Hematopoietic multipotent progenitor cell treated with erythropoietin and hydrocortisone succinate and interleukin-3 and kit ligand, for 15 days (in vitro differentiated cells): Measurements from ENCODE around the gene AGTR1.
"Not testable (repeated sequence)": the region's sequence is repeated elsewhere in the genome, so short reads cannot be mapped to it uniquely, and the experiment has no call there.

ENCODE experiments used
- DNase-seq: peaks from one replicate; pipeline ENCODE4 v3.0.0-alpha.2; 2015; ENCODE audit warnings: low spot score

Gene AGTR1

GRCh38 chr3:148758303-148758884, 60.7 kb downstream of the AGTR1 start:
- DNase-seq, result no peak

GRCh38 chr3:148759430-148759829, 61.7 kb downstream of the AGTR1 start:
- no peak for DNase-seq

GRCh38 chr3:148763156-148763680, 65.5 kb downstream of the AGTR1 start:
- DNase-seq, result no peak

- DNase-seq, result no peak
Measured at GRCh38 chr3:148763986-148764935, 66.6 kb downstream of the AGTR1 start.

- DNase-seq, result no peak
Measured at GRCh38 chr3:148772361-148772760, 74.7 kb downstream of the AGTR1 start.

GRCh38 chr3:148772835-148773234, 75.1 kb downstream of the AGTR1 start:
- no peak for DNase-seq

- DNase-seq, result no peak
Measured at GRCh38 chr3:148773805-148774204, 76.1 kb downstream of the AGTR1 start.

GRCh38 chr3:148778926-148779325, 81.2 kb downstream of the AGTR1 start:
- no peak for DNase-seq

GRCh38 chr3:148785026-148785425, 87.3 kb downstream of the AGTR1 start:
- not testable (repeated sequence) for DNase-seq

- not testable (repeated sequence) for DNase-seq
Measured at GRCh38 chr3:148786159-148786558, 88.5 kb downstream of the AGTR1 start.

- DNase-seq, result no peak
Measured at GRCh38 chr3:148789146-148789545, 91.4 kb downstream of the AGTR1 start.

GRCh38 chr3:148789906-148790305, 92.2 kb downstream of the AGTR1 start:
- DNase-seq, result no peak

GRCh38 chr3:148790370-148790769, 92.7 kb downstream of the AGTR1 start:
- DNase-seq, result no peak

- no peak for DNase-seq
Measured at GRCh38 chr3:148790851-148791735, 93.4 kb downstream of the AGTR1 start.

GRCh38 chr3:148791920-148792319, 94.2 kb downstream of the AGTR1 start:
- no peak for DNase-seq

- DNase-seq, result no peak
Measured at GRCh38 chr3:148792516-148792915, 94.8 kb downstream of the AGTR1 start.
